HG02981 (cell line): ENCODE results near the gene PRKAA2.

ENCODE experiments used
- ATAC-seq: cut with Tn5 transposase; IDR thresholded peaks from one replicate; pipeline ENCODE4 v1.9.1; 2021; ENCODE audit warnings: mild to moderate bottlenecking, moderate library complexity; ENCODE audit not compliant: unreplicated experiment

PRKAA2 gene

GRCh38 chr1:56654126-56654923 is 9.2 kb downstream of the PRKAA2 start:
- no peak for ATAC-seq

GRCh38 chr1:56655991-56656613 is 11.0 kb downstream of the PRKAA2 start:
- no peak for ATAC-seq

- ATAC-seq: no peak
Measured at GRCh38 chr1:56658254-56658653, 13.1 kb downstream of the PRKAA2 start.

GRCh38 chr1:56660293-56660692 is 15.2 kb downstream of the PRKAA2 start:
- ATAC-seq: no peak

GRCh38 chr1:56663846-56664245 is 18.7 kb downstream of the PRKAA2 start:
- no peak for ATAC-seq

- no peak for ATAC-seq
Measured at GRCh38 chr1:56665384-56665783, 20.3 kb downstream of the PRKAA2 start.

- ATAC-seq: no peak
Measured at GRCh38 chr1:56666112-56666608, 21.0 kb downstream of the PRKAA2 start.

- ATAC-seq: no peak
Measured at GRCh38 chr1:56670350-56670749, 25.2 kb downstream of the PRKAA2 start.

- ATAC-seq: no peak
Measured at GRCh38 chr1:56671085-56671484, 26.0 kb downstream of the PRKAA2 start.

GRCh38 chr1:56671542-56671941 is 26.4 kb downstream of the PRKAA2 start:
- no peak for ATAC-seq

GRCh38 chr1:56672579-56672978 is 27.5 kb downstream of the PRKAA2 start:
- ATAC-seq: no peak

GRCh38 chr1:56675763-56676162 is 30.6 kb downstream of the PRKAA2 start:
- ATAC-seq: no peak

- no peak for ATAC-seq
Measured at GRCh38 chr1:56676571-56677035, 31.5 kb downstream of the PRKAA2 start.

GRCh38 chr1:56683569-56683968 is 38.5 kb downstream of the PRKAA2 start:
- no peak for ATAC-seq

- ATAC-seq: no peak
Measured at GRCh38 chr1:56686169-56686568, 41.1 kb downstream of the PRKAA2 start.

- peak; percentile 82 for ATAC-seq
Measured at GRCh38 chr1:56688522-56689026, 43.5 kb downstream of the PRKAA2 start.

GRCh38 chr1:56696663-56697062 is 51.5 kb downstream of the PRKAA2 start:
- no peak for ATAC-seq

GRCh38 chr1:56703747-56704146 is 58.6 kb downstream of the PRKAA2 start:
- no peak for ATAC-seq

- ATAC-seq: no peak
Measured at GRCh38 chr1:56707379-56707778, 62.3 kb downstream of the PRKAA2 start.

- ATAC-seq: no peak
Measured at GRCh38 chr1:56709269-56709880, 64.3 kb downstream of the PRKAA2 start.

GRCh38 chr1:56709995-56710394 is 64.9 kb downstream of the PRKAA2 start:
- ATAC-seq: no peak

GRCh38 chr1:56710646-56711045 is 65.5 kb downstream of the PRKAA2 start:
- no peak for ATAC-seq
